NCI-H1092 treated with DMSO at 0.1 percent for 48 hours (cell line): ENCODE results near the gene ARHGEF26.

Experiments used
- DNase-seq: peaks from one replicate; lab custom pipeline; 2025; lab: John Stamatoyannopoulos, UW

ARHGEF26 gene

GRCh38 chr3:154197751-154198150 lies 76.6 kb downstream of the ARHGEF26 start:
- no peak for DNase-seq

GRCh38 chr3:154209499-154209898 lies 88.3 kb downstream of the ARHGEF26 start:
- DNase-seq = no peak

- no peak for DNase-seq
Measured at GRCh38 chr3:154210986-154211385, 89.8 kb downstream of the ARHGEF26 start.

- no peak for DNase-seq
Measured at GRCh38 chr3:154214306-154214705, 93.1 kb downstream of the ARHGEF26 start.

- no peak for DNase-seq
Measured at GRCh38 chr3:154217671-154218070, 96.5 kb downstream of the ARHGEF26 start.

- DNase-seq = no peak
Measured at GRCh38 chr3:154218728-154219127, 97.5 kb downstream of the ARHGEF26 start.

GRCh38 chr3:154220462-154220861 lies 99.3 kb downstream of the ARHGEF26 start:
- no peak for DNase-seq

GRCh38 chr3:154223519-154223918 lies 102.3 kb downstream of the ARHGEF26 start:
- DNase-seq = no peak

- no peak for DNase-seq
Measured at GRCh38 chr3:154224366-154224765, 103.2 kb downstream of the ARHGEF26 start.

- DNase-seq = no peak
Measured at GRCh38 chr3:154224866-154225265, 103.7 kb downstream of the ARHGEF26 start.

- no peak for DNase-seq
Measured at GRCh38 chr3:154225536-154225935, 104.3 kb downstream of the ARHGEF26 start.

GRCh38 chr3:154227531-154227930 lies 106.3 kb downstream of the ARHGEF26 start:
- no peak for DNase-seq

- DNase-seq = no peak
Measured at GRCh38 chr3:154228561-154229216, 107.5 kb downstream of the ARHGEF26 start.

- DNase-seq = no peak
Measured at GRCh38 chr3:154229217-154229590, 108.0 kb downstream of the ARHGEF26 start.

GRCh38 chr3:154235330-154235729 lies 114.1 kb downstream of the ARHGEF26 start:
- no peak for DNase-seq

- no peak for DNase-seq
Measured at GRCh38 chr3:154236331-154236730, 115.1 kb downstream of the ARHGEF26 start.

GRCh38 chr3:154240235-154240634 lies 119.0 kb downstream of the ARHGEF26 start:
- no peak for DNase-seq

GRCh38 chr3:154241496-154241895 lies 120.3 kb downstream of the ARHGEF26 start:
- no peak for DNase-seq

- DNase-seq = no peak
Measured at GRCh38 chr3:154242766-154243165, 121.6 kb downstream of the ARHGEF26 start.

GRCh38 chr3:154243353-154243752 lies 122.2 kb downstream of the ARHGEF26 start:
- DNase-seq = no peak

- no peak for DNase-seq
Measured at GRCh38 chr3:154244644-154245043, 123.5 kb downstream of the ARHGEF26 start.

- DNase-seq = peak; percentile 31
Measured at GRCh38 chr3:154247806-154248415, 126.7 kb downstream of the ARHGEF26 start.

GRCh38 chr3:154250291-154250690 lies 129.1 kb downstream of the ARHGEF26 start:
- no peak for DNase-seq

- DNase-seq = no peak
Measured at GRCh38 chr3:154251610-154252009, 130.4 kb downstream of the ARHGEF26 start.
